GM13977 (cell line): ENCODE results near the gene CHD9NB.
A peak's percentile ranks its signal among the peaks of the same experiment; 100 is the strongest.
"Not testable (repeated sequence)": the region's sequence is repeated elsewhere in the genome, so short reads cannot be mapped to it uniquely, and the experiment has no call there.

ENCODE experiments used
- DNase-seq: peaks from one replicate; pipeline ENCODE4 v3.0.0; 2012; ENCODE audit warnings: low spot score
- CTCF ChIP-seq: IDR thresholded peaks from 2 replicates; pipeline ENCODE4 v1.5.1; 2012; ENCODE audit warnings: mild to moderate bottlenecking, control low read depth; ENCODE audit not compliant: insufficient read depth; ENCODE audit errors: extremely low read depth, missing control alignments
- in situ Hi-C: fragments of 300-500 bp; cut with MboI; formaldehyde crosslinking; loops from one replicate; pipeline ENCODE4 v1.12.0; 2022; ENCODE audit warnings: low sequenced_read_pairs, low pct_unique_long_range_greater_than_20kb, mixed read lengths, inconsistent platforms; ENCODE audit not compliant: unreplicated experiment

The CHD9NB gene

GRCh38 chr16:53053967-53054669 lies 1.4 kb upstream of the CHD9NB start:
- peak; percentile 64 for DNase-seq
- in situ Hi-C loops = loop anchor here (25.0 kb wide), 1 partner anchor 108 kb away; no protein-coding TSS in a partner anchor
- TF ChIP-seq CTCF = no peak

GRCh38 chr16:53051255-53051654 lies 1.4 kb downstream of the CHD9NB start:
- in situ Hi-C loops = loop anchor here (25.0 kb wide), 1 partner anchor 111 kb away; no protein-coding TSS in a partner anchor
- not testable (repeated sequence) for DNase-seq

GRCh38 chr16:53048139-53048915 lies 4.4 kb downstream of the CHD9NB start:
- in situ Hi-C loops = no loop called here
- no peak for TF ChIP-seq CTCF
- DNase-seq = no peak

GRCh38 chr16:53047515-53047914 lies 5.2 kb downstream of the CHD9NB start:
- DNase-seq, in situ Hi-C loops: not testable (repeated sequence)

- in situ Hi-C loops = no loop called here
- TF ChIP-seq CTCF = no peak
- DNase-seq = no peak
These were observed 7.1 kb downstream of the CHD9NB start for GRCh38 chr16:53045341-53046220.

- TF ChIP-seq CTCF = no peak
- DNase-seq = no peak
- in situ Hi-C loops = no loop called here
These were observed 8.6 kb downstream of the CHD9NB start for GRCh38 chr16:53043986-53044601.

GRCh38 chr16:53043428-53043831 lies 9.3 kb downstream of the CHD9NB start:
- no peak for TF ChIP-seq CTCF
- DNase-seq = no peak
- in situ Hi-C loops = no loop called here
